GM19468 (cell line): Measurements from ENCODE around the gene CHTOP.
"Not testable (repeated sequence)": the region's sequence is repeated elsewhere in the genome, so short reads cannot be mapped to it uniquely, and the experiment has no call there.

Experiments used
- ATAC-seq: cut with Tn5 transposase; IDR thresholded peaks from one replicate; pipeline ENCODE4 v1.9.1; 2021; ENCODE audit warnings: mild to moderate bottlenecking, moderate library complexity, moderate number of reproducible peaks; ENCODE audit not compliant: unreplicated experiment; ENCODE audit errors: extremely low read depth

Gene CHTOP

DNA sequence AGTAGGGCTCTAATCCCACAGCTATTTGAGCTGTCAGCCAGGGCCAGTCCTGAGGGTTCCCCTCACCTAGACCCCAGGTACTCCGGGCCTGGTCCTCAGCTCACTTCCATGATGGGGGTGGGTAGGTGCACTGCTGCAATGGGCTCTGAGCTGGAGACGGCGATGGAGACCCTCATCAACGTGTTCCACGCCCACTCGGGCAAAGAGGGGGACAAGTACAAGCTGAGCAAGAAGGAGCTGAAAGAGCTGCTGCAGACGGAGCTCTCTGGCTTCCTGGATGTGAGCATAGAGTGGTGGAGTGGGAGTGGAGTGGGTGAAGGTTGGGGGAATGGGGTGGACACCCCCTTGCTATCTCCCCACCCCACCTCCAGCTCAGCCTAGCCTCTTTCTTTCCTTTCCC, 3.5 kb upstream of the CHTOP start:
- no peak for ATAC-seq

DNA sequence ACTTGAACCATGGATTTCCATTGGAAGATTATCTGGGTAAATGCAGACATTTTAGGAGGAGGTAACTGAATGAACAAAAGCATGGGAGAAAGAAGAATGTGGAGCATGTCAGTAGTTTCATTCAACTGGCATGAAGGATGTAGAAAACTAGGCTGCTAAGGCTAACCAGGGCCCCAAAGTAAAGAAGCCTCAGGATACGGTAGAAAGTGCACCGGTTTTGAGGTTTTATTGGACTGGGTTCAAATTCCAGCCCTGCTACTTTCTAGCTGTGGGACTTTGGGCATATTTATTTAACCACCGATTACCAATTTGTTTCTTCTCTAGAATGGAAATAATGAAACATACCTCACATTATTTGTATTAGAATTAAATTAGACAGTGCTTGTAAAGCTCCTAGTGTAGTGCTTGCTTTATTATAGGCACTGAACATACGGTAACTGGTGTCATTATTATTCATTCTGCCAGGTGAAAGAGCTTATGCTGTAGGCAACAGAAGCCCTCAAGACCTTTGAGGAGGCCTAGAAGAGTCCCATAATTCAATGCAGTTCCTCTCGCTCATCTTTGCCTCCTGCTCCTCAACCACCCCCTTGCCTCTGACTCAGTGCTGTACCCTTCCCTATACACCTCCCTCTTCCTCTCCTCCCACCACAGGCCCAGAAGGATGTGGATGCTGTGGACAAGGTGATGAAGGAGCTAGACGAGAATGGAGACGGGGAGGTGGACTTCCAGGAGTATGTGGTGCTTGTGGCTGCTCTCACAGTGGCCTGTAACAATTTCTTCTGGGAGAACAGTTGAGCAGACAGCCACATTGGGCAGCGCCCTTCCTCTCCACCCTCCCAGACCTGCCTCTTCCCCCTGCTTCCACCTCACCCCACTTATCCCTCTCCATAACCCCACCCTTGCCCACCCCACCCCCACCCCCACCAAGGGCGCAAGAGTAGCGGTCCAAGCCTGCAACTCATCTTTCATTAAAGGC, 2.5 kb upstream of the CHTOP start:
- no peak for ATAC-seq

DNA sequence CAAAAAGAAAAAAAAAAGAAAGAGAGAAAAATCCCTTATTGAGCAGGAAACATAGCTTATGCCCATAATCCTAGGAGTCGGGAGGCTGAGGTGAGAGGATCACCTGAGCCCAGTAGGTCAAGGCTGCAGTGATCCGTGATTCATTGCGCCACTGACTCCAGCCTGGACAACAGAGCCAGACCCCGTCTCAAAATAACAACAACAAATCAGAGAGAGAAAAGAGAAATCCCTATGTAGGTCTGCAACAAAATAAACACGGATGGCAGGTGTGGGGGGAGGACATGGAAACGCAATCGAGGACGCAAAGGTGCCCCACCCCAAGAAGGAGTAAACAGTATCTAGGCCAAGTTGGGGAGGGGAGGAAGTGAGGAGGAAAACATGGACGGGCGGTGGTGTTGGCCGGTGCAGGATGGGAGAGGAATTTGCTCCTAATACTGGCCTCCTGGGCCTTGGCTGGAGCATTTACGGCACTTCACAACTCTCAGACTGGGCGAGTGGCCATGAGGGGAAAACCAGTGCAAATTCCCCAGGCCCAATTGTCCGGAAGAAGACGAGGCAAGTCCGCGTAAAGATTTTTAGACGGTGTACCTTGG, 609 bp upstream of the CHTOP start:
- ATAC-seq, result no peak

DNA sequence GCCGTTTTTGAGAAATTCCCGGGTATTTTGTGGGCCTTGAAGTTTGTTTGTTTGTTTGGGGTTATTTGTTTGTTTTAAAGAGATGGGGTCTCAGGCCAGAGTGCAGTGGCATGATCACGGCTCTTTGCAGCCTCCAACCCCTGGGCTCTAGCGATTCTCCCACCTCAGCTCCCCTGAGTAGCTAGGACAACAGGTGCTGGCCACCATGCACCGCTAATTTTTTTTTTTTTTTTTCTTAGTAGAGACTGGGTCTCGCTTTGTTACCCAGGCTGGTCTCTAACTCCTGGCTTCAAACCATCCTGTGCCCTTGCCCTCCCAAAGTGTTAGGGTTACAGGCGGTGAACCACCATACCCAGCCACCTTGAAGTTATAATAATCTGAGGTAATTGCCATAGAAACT, 2.0 kb downstream of the CHTOP start:
- ATAC-seq, result no peak

DNA sequence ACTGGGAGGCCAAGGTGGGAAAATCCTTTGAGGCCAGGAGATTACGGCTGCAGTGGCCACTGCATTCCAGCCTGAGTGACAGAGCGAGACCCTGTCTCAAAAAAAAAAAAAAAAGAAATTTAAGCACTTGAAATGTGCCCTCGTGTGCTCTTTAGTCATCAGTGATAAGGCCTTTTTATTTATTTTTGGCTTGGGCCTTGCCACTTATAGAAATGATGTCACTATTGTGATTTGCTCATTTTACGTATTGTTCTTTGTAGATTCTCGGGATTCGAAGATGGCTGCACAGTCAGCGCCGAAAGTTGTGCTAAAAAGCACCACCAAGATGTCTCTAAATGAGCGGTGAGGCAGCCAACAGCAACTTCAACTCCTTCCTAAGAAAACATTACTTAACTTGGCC, 2.4 kb downstream of the CHTOP start:
- ATAC-seq, result no peak

DNA sequence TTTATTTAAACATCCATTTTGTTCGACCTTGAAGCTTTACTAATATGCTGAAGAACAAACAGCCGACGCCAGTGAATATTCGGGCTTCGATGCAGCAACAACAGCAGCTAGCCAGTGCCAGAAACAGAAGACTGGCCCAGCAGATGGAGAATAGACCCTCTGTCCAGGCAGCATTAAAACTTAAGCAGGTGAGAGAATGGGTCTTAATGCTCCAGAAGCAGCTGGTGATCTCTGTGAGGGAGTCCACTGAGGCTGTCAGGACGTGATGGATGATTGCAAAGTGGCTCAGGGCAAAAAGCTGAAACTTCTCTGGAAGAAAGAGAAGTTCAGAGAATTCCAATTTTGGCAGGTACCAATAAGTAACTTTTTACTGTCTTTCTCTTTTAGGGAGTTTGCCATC, 4.4 kb downstream of the CHTOP start:
- ATAC-seq, result no peak

DNA sequence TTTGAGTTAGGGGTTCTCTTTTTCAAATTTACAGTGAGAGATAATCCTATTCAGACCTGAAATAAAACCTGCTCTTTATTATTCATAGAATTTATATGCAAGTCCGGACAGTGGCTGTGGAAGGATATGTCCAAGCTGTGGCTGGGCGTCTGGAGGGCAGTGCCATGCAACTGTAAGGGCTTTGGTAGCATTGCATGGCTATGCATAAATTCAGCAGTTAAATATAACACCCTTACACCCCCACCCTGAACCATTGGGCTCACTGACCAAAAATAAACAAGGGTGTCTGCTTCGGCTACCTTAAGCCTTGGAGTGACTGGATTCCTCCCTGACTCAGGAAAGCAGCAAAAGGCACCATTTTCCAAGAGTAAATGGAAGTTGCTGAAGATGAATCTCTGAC, 5.4 kb downstream of the CHTOP start:
- no peak for ATAC-seq

DNA sequence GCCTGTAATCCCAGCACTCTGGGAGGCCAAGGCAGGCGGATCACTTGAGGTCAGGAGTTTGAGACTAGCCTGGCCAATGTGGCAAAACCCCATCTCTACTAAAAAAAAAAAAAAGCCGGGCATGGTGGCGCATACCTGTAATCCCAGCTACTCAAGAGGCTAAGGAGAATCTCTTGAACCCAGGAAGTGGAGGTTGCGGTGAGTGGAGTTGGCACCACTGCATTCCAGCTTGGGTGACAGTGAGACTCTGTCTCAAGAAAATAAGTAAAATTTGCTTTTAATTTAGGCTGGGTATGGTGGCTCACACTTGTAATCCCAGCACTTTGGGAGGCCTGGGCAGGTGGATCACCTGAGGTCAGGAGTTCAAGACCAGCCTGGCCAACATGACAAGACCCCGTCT, 6.3 kb downstream of the CHTOP start:
- ATAC-seq, result not testable (repeated sequence)

DNA sequence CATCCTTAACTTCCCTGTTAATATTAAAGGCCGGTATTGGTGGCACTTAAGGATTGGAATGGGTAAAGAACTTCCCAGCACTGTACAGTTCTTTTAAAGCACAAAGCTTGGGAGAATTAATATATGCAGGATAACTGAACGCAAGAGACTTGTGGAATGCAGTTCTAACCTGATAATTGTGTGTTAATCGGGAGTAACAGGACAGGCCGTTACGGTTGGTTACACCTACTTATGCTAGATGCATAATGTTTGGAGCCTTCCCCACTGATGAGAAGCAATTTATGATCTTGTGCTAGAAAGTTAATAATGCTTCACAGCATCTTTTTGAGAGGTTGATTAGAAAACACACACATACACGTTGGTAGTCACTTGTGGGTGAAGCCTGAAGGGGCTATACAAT, 7.0 kb downstream of the CHTOP start:
- no peak for ATAC-seq

DNA sequence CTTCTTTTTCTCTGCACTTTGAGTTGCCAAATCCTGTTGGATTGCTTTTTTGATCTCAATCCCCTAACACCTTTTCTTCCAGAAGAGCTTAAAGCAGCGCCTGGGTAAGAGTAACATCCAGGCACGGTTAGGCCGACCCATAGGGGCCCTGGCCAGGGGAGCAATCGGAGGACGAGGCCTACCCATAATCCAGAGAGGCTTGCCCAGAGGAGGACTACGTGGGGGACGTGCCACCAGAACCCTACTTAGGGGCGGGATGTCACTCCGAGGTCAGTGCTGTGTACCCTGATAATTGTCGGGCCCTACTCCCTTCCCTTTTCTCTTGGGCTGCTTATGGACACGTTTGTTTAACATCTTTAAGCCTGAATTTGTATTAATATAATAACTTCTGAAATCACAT, 8.3 kb downstream of the CHTOP start:
- ATAC-seq, result no peak

DNA sequence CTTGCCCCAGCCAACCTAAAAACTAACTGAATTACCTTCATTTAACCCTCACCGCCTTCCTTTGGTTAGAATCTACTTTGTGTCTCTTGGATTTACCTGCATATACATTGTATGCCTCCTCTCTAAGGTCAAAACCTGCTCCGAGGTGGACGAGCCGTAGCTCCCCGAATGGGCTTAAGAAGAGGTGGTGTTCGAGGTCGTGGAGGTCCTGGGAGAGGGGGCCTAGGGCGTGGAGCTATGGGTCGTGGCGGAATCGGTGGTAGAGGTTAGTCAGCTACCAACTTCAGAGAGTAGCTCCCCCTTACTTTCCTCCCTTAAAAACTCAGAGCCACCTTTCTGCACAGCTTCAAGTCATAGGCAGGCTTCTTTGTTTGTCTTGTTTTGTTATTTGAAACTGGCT, 9.2 kb downstream of the CHTOP start:
- ATAC-seq, result no peak

DNA sequence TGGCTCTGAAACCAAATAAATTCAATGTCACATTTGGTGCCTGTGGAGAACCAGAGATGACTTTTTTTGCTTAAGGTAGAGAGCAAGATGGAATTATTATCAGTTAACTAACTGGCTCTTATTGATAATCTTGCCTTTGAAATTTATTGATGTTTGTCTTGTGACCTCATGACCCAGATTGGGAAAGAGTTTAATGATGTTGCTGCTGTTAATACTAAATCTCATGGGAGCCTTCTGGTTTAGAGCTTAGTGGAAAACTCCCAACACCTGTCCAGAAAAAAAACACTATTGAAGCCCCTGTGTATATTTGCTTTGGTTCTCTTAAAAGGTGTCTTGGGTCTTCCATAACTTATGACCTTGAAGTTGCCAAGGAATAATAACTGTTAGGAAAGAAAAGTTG, 9.9 kb downstream of the CHTOP start:
- no peak for ATAC-seq

DNA sequence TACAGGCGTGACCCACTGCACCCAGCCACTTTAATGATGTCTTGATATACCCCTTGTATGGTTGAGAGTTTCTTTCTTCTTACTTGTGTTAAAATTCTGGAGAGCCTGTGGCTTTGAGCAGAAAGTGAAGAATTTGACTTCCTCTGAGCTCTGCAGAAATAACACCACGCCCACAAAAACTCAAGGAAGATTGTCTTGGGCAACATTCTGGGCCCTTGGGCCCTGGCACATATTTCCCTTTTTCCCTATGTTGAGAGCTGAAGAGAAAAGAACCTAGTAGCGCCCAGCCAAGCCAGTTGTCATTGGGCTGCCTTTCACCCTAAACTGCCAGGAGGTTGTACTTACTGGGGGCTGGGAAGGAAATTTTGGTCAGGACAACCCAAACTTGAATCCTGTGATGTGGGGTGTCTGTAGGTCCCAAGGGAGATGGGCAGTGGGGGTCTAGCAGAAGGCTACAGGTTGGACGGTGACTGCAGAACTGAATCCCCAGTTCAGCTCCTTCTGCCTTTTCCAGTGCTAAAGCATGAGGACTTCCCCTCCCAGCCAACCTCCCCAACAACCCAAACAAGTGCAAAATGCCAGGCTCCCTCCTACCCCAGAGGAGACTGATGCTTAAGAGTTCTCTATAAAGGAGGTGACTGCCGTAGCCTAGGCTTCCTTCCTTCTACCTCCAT, 12.9 kb downstream of the CHTOP start:
- ATAC-seq, result no peak

DNA sequence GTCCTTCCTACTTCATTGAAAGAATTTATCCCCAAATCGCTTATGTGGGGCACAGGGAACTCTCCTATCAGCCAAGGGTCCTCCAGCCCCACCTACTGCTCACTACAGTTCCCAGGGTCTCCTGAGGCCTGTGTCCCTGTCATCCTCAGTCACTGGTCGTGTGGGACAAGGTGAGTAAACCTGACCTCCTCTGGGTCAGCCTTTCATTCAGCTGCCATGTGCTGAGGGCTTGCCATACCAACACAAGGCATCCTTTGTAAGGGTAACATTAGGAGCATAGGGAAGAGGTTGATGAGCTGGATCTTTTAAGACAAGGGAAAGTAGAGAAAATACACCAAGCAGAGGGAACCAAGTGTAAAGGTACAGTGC, 13.5 kb downstream of the CHTOP start:
- no peak for ATAC-seq

DNA sequence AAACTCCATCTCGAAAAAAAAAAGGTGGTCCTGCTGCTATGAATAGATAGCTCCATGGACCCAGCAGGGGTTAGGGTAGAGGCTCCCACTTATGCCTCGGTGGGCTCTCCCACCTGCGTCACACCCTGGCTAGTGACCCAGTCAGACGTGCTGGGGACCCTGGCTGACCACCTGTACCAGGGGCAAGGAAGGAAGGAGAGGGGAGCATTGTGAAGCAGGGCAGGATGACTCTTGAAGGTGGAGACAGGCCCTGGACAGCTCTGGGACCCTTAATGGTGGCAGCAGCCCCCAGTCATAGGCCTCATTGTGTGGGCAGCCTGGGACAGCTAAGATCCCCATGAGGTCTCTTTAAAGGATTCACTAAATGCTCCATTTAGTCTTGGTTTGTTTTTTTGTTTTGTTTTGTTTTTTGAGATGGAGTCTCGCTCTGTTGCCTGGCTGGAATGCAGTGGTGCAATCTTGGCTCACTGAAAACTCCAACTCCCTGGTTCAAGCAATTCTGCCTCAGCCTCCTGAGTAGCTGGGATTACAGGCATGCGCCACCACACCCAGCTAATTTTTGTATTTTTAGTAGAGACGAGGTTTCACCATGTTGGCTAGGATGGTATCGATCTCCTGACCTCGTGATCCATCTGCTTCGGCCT, 14.3 kb downstream of the CHTOP start:
- ATAC-seq, result no peak

DNA sequence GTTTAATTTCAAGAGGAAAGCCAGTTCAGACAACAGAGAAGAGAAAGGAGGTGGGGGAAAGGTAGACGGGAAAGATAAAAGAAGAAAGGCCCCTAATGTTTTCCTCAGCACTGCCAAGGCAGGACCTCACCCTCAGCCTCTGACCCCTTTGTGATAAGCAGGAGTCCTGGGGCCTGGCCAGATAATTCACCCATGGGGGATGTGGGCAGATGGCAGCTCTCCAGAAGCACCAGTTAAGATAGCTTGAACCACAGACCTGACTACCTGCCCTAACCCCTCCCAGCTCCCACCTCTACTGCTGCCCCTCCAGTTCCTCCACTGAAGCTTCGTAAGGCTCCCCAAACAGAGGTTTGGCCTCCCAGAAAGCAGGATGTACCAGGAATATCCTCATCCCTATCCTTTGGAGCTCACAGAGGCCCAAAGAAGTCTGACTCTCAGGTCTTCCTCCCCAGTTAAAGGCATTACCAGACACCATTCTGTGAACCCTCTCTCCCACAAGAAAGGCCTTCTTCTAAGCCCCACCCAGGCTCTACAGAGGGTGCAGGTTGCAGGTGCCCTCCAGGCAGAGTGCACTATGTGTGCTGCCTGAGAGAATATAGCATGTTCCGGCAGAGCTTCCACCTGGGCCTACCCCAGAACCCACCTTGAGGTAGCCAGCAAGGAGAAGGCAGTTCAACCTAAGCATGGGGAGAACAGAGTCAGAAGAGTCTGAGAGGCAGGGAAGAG, 15.4 kb downstream of the CHTOP start:
- ATAC-seq, result no peak

DNA sequence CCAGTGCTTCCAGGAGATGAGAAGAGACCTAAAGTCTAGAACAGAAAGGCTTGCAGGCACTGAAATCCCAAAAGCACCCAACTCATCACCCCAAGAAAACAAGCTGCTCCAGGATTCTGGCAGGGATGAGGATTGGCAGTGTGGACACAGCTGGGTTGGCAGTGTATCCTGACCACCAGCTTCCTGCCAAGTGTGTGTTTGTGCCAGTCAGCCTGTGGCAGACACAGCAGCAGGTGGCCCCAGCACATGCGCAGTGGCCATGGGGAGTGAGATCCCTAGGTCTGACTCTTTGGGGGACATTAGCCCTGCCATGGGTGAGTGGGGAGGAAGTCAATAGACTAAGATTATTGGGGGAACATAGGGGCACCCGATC, 16.0 kb downstream of the CHTOP start:
- no peak for ATAC-seq

DNA sequence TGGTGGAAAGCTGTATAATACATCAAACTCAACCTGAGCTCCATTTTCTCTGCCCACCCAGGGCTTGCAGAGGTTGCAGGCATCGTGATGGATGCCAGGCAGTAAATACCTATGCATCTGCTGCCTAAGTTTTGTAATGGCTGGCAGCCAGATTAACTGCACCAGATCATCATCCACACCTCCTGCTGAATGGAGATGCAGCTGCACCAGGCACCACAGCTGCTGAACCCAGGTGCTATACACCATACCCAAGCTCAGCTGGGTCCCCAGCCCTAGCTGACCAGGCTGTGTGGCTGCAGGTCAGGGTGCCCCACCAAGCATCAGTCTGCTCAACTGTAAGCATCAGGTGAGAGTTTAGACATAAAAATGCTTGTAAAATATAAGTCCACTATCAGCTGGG, 17.9 kb downstream of the CHTOP start:
- no peak for ATAC-seq

DNA sequence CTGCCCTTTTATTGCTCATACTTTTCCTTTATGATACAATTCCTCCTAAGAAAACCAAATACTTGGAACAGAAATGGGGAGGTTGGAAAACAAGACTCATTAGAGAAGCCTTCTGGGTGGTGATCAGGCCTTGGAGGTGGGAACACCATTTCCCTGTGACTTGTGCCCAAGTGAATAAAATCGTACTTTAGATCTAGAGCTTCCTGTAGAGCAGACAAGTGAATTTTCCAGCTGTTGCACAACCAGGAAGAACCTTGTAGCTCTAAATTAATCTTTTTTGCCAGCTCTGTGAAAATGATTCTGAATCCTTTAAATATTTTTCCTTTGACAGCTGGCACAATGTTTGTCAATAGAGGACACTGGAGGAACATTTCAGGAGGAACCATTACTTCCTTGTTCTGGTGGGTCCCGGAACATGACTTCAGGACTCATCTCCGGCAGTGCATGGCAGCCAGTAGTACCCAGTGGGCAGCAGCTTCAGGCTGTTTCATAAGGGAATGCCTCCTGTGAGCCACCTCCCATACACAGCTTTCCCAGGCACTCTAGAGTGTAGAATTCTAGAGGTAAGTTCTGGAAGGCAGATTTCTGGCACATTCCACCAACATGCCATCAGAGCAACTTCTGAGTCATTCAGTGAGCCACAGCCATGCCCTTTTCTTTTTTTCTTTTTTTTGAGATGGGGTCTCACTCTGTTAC, 19.1 kb downstream of the CHTOP start:
- ATAC-seq, result no peak

DNA sequence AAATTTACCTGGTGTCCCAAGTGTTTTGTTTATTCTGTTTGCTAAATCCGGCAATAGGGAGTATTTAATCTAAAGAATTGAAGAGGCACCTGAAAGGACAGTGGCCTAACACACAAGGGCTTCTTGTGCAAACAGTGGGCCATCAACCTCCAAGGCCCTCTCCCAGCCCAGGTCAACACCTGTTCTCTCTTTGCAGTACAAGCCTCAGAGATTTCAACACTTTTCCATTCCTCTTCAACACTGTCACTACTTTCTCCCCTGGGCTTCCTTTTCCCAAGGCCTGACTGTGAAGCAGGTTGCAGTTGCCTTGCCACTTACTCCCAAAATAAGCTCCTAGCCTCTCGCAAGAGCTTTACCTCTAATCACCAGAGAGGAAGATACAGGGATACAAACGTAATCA, 21.5 kb downstream of the CHTOP start:
- no peak for ATAC-seq
